ENCODE results near the gene PLEKHA7.

PLEKHA7 gene

DNA sequence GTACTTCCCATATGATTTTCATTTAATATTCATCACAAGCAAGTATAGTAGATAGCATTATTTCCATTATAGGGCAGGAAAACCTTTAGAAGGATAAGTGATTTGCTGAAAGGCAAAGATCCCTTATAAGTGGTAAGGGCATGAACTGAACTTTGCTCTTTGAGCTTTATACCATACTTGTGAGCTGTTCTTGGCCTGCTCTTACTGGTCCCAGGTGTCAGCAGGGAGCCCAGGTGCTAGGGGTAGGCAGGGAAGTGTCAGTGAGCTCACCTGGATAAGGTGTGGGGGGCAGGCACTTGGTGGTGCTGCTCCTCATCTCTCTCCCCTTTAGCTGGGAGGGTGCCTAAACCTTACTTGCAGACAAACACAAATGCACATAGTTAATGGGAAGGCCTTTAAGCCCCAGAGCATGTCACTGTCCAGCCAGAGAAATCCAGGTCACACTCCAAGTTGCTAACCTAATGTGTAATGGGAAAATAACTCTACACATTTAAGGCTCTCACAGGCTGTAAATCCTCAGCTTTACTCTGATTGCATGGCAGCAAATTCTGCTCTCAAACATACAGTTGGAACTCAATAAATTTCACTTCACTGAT lies 114.4 kb downstream of the PLEKHA7 start:
- ChIA-PET CTCF (interaction anchor here (0.9 kb wide), 1 partner anchor 112 kb away, joined by 3 read pairs; no protein-coding TSS in a partner anchor), POLR2A (no interaction called here)
- TF ChIP-seq, protein P1, sequence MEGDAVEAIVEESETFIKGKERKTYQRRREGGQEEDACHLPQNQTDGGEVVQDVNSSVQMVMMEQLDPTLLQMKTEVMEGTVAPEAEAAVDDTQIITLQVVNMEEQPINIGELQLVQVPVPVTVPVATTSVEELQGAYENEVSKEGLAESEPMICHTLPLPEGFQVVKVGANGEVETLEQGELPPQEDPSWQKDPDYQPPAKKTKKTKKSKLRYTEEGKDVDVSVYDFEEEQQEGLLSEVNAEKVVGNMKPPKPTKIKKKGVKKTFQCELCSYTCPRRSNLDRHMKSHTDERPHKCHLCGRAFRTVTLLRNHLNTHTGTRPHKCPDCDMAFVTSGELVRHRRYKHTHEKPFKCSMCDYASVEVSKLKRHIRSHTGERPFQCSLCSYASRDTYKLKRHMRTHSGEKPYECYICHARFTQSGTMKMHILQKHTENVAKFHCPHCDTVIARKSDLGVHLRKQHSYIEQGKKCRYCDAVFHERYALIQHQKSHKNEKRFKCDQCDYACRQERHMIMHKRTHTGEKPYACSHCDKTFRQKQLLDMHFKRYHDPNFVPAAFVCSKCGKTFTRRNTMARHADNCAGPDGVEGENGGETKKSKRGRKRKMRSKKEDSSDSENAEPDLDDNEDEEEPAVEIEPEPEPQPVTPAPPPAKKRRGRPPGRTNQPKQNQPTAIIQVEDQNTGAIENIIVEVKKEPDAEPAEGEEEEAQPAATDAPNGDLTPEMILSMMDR (IDR thresholded peaks at IDR 0.05; ENCODE audit: insufficient read depth, low read length, missing control alignments), result no peak
- no peak overlapping the region for H3K4me3 ChIP-seq (ENCODE audit: low read depth, low read length)
- DNase-seq (ENCODE audit: low read depth, low spot score), result no peak

DNA sequence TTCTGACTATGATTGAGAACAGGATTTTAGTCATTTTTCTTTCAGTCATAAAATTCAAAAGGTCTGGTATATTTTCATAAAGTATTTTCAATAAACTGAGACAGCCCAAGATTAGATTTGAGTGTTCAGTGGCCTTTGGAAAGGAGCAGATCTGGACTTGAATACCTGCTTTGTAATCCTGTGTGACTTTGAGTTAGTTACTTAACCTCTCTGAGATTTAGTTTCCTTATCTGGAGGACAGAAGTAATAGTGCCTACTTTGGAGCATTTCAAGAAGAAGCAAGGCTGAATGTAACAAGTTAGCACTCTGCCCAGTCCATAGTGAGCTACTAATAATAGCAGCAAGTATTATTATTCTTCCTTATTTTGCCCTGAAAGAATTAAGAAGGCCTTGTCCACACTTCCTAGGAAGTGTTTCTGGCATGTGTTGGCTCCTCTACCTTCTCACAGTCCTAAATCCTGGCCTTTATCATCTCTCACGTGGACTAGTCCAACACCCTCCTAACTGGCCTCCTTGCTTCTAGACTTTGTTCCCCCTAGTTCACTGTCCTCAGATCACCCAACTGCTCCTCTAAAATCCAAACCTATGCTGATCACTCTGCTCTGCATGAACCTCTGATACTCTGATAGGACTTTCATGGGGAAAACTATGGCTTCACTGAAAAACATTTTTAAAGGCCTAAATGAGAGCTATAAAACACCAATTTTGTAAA lies 115.8 kb downstream of the PLEKHA7 start:
- POLR2A ChIA-PET, result no interaction called here
- TF ChIP-seq, protein P1 (IDR thresholded peaks at IDR 0.05; ENCODE audit: insufficient read depth, low read length, missing control alignments), result no peak
- no peak overlapping the region for H3K4me3 ChIP-seq (ENCODE audit: low read depth, low read length)
- CTCF ChIA-PET, result no interaction called here
- no peak for DNase-seq (ENCODE audit: low read depth, low spot score)

DNA sequence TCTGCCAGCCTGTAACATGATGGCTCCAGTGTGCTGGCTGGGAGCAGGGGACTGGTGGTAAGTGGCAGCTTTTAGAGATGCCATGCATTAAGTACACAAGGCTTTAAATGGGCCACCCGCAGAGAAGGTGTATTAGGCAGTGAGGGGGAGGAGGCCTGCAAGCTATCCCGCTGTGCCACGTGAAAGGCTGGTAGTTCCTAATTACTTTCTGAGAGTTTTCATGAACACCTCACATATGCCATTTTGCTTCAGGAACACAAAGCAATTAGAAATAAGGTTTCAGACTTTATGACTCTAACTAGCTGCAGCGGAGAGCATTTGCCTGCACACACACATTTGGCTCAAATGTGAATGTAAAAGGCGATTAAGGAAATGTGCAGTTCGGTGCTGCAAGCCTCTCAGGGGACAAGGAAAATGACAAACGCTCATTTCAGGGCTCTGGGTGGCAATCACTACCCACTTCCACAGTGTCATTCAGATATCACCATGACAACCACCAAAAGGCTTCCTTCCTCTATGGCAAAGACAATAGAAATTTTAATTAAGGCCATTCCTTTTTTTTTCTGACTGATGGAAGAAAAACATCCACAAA lies 116.6 kb downstream of the PLEKHA7 start:
- TF ChIP-seq, protein P1 (IDR thresholded peaks at IDR 0.05; ENCODE audit: insufficient read depth, low read length, missing control alignments), result no peak
- DNase-seq (ENCODE audit: low read depth, low spot score), result no peak
- no peak overlapping the region for H3K4me3 ChIP-seq (ENCODE audit: low read depth, low read length)
- CTCF ChIA-PET, result no interaction called here
- POLR2A ChIA-PET, result no interaction called here

DNA sequence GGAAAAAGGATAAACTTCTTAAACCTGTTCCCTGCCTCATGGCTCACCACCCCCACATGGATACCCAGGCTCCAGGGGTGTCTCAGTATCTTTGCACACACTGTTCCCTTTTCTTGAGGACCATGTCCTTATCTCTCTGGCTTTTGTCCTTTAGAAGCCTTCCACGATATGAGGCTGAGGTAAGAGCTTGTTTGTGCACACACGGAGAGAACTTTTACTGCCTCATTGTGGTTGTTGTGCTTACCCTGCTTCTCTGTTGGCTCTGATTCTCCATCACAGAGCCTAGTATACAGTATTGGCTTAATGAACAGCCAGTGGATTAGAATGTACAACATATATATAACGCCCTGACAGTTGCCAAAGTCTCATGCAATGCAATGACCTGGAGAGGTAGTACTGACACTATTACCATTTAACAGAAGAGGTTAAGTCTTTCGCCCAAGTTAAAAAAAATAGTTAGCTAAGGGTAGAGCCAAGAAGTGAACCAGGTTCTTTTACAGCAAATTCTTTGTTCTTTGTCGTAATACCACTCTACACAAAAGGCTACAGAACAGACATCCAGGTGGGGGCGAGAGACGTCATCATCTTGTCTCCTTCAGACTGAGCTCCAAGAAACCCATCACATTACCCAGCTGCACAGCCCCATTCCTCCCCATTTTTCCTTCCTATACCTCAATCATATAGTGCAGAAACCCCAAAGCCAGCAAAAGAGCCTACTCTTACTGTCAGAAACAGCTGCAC lies 117.3 kb downstream of the PLEKHA7 start:
- POLR2A ChIA-PET, result no interaction called here
- no peak for DNase-seq (ENCODE audit: low read depth, low spot score)
- H3K4me3 ChIP-seq (ENCODE audit: low read depth, low read length), result no peak overlapping the region
- CTCF ChIA-PET, result no interaction called here
- TF ChIP-seq, protein P1 (IDR thresholded peaks at IDR 0.05; ENCODE audit: insufficient read depth, low read length, missing control alignments), result no peak

DNA sequence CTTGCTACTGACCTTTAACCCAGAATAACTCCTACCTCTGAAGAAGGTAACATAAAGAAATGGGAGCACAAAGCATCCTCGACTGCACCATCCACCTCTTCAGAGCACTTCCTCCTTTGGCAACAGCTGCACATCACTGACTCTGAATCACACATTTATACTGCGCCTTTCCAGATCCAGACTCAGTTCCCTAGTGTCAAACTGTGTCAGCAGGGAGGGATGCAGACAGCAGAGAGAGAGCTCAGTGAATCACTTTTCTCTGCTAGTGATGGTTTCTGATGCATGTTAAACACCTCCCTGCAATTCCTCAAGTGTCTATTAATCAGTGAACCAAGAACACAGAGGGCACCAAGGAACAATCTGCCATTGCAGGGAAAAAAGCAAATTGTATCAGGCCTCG lies 118.9 kb downstream of the PLEKHA7 start:
- no peak for DNase-seq (ENCODE audit: low read depth, low spot score)
- CTCF ChIA-PET, result no interaction called here

More for the DNA sequence above, 118.9 kb downstream of the PLEKHA7 start:
- no peak overlapping the region for H3K4me3 ChIP-seq (ENCODE audit: low read depth, low read length)
- POLR2A ChIA-PET, result no interaction called here
- TF ChIP-seq, protein P1 (IDR thresholded peaks at IDR 0.05; ENCODE audit: insufficient read depth, low read length, missing control alignments), result no peak
